ENCODE measurements around the gene PRR22. TPM values are rescaled to one million over a fixed set of nuclear protein-coding genes. Genes with fewer than 3 reads are reported as not detected.
A peak's percentile ranks its signal among the peaks of the same experiment; 100 is the strongest.

PRR22 gene
- polyA plus RNA-seq, 1 donor from 2014 or later, result 0.97 TPM

DNA sequence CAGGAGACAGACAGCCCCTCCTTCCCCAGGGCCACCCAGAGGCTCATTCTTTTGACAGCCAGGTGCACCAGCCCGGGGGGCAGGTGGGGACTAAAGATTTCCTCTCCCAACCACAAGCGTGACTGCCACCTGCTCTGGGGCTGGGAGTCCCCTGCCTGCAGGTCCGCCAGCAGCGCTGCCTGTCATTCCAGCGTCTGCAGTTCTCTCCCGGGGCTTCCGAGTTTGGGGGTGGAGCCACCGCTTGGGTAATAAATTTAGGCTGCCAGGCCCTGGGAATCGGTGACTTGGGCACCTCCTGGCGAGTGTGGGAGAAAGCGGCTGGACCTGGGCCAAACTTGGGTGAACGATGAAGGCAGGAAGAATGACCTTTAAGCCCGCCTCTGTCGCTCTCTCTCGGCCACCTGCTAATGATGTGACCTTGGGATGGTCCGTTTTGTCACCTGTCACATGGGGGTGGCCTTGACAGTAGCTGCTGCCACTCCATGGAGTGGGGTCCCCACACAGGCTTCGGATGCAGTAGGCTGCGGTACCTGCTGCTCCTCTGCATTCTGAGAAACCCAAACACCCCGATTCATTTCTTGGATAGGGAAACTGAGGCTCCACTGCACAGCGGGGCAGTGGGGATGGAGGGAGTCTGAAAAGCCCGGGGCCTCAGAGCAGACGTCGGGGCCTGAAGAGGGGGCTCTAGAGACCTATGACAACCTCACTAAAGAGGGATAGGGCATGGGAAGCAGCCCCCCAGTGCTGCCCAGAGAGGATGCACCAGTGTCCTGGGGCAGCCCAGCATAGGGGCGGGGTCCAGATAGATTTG is 42.2 kb upstream of the PRR22 start:
- TF ChIP-seq, protein P1, sequence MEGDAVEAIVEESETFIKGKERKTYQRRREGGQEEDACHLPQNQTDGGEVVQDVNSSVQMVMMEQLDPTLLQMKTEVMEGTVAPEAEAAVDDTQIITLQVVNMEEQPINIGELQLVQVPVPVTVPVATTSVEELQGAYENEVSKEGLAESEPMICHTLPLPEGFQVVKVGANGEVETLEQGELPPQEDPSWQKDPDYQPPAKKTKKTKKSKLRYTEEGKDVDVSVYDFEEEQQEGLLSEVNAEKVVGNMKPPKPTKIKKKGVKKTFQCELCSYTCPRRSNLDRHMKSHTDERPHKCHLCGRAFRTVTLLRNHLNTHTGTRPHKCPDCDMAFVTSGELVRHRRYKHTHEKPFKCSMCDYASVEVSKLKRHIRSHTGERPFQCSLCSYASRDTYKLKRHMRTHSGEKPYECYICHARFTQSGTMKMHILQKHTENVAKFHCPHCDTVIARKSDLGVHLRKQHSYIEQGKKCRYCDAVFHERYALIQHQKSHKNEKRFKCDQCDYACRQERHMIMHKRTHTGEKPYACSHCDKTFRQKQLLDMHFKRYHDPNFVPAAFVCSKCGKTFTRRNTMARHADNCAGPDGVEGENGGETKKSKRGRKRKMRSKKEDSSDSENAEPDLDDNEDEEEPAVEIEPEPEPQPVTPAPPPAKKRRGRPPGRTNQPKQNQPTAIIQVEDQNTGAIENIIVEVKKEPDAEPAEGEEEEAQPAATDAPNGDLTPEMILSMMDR (IDR thresholded peaks at IDR 0.05; ENCODE audit: poor library complexity, severe bottlenecking), result no peak
- TF ChIP-seq MXI1 (conservative IDR thresholded peaks at IDR 0.05; ENCODE audit: poor library complexity, severe bottlenecking), result no peak
- Histone ChIP-seq H3K79me2 (replicated peaks; ENCODE audit: insufficient read depth, low read length) (no peaks in the 10 kb centered on the region), H3K27me3 (ENCODE audit: insufficient read depth, low read depth, low read length) (no peaks in the 10 kb centered on the region), H2AFZ (ENCODE audit: low read depth, low read length) (no peak overlapping the region), H3K9ac (ENCODE audit: low read length) (no peak overlapping the region), H3K27ac (ENCODE audit: low read length) (no peak overlapping the region), H3K9me2 (ENCODE audit: insufficient read depth, low read length) (no peaks in the 10 kb centered on the region), H3K4me3 (ENCODE audit: low read length) (peak overlapping the region; percentile 60), H4K20me1 (ENCODE audit: insufficient read depth) (no peaks in the 10 kb centered on the region), H3F3A (ENCODE audit: insufficient read depth, low read length, poor library complexity, severe bottlenecking) (no peaks in the 10 kb centered on the region), H3K4me2 (ENCODE audit: low read length) (no peak overlapping the region), H3K9me3 (ENCODE audit: low read length) (no peaks in the 10 kb centered on the region), H3K36me3 (ENCODE audit: insufficient read depth, low read length) (no peaks in the 10 kb centered on the region)

- Histone ChIP-seq H3K9ac (ENCODE audit: low read length) (no peak overlapping the region), H3K9me2 (ENCODE audit: insufficient read depth, low read length) (no peaks in the 10 kb centered on the region), H3K27ac (ENCODE audit: low read length) (no peak overlapping the region), H2AFZ (ENCODE audit: low read depth, low read length) (no peak overlapping the region), H3K79me2 (replicated peaks; ENCODE audit: insufficient read depth, low read length) (no peaks in the 10 kb centered on the region), H3F3A (ENCODE audit: insufficient read depth, low read length, poor library complexity, severe bottlenecking) (no peaks in the 10 kb centered on the region), H4K20me1 (ENCODE audit: insufficient read depth) (no peaks in the 10 kb centered on the region), H3K9me3 (ENCODE audit: low read length) (no peaks in the 10 kb centered on the region), H3K4me3 (ENCODE audit: low read length) (no peak overlapping the region), H3K27me3 (ENCODE audit: insufficient read depth, low read depth, low read length) (no peaks in the 10 kb centered on the region), H3K4me2 (ENCODE audit: low read length) (no peak overlapping the region), H3K36me3 (ENCODE audit: insufficient read depth, low read length) (no peaks in the 10 kb centered on the region)
- TF ChIP-seq EZH2 (IDR thresholded peaks at IDR 0.05; ENCODE audit: borderline replicate concordance, insufficient read depth, low read length, poor library complexity, severe bottlenecking) (no peak), EP300 (conservative IDR thresholded peaks at IDR 0.05; ENCODE audit: poor library complexity, severe bottlenecking) (no peak), SMC3 (conservative IDR thresholded peaks at IDR 0.05; ENCODE audit: poor library complexity) (no peak), POLR2AphosphoS5 (IDR thresholded peaks at IDR 0.05) (no peak), TAF1 (IDR thresholded peaks at IDR 0.05; ENCODE audit: low read depth) (no peak), MXI1 (conservative IDR thresholded peaks at IDR 0.05; ENCODE audit: poor library complexity, severe bottlenecking) (no peak), RAD21 (conservative IDR thresholded peaks at IDR 0.05) (no peak)
- TF ChIP-seq, protein P2, sequence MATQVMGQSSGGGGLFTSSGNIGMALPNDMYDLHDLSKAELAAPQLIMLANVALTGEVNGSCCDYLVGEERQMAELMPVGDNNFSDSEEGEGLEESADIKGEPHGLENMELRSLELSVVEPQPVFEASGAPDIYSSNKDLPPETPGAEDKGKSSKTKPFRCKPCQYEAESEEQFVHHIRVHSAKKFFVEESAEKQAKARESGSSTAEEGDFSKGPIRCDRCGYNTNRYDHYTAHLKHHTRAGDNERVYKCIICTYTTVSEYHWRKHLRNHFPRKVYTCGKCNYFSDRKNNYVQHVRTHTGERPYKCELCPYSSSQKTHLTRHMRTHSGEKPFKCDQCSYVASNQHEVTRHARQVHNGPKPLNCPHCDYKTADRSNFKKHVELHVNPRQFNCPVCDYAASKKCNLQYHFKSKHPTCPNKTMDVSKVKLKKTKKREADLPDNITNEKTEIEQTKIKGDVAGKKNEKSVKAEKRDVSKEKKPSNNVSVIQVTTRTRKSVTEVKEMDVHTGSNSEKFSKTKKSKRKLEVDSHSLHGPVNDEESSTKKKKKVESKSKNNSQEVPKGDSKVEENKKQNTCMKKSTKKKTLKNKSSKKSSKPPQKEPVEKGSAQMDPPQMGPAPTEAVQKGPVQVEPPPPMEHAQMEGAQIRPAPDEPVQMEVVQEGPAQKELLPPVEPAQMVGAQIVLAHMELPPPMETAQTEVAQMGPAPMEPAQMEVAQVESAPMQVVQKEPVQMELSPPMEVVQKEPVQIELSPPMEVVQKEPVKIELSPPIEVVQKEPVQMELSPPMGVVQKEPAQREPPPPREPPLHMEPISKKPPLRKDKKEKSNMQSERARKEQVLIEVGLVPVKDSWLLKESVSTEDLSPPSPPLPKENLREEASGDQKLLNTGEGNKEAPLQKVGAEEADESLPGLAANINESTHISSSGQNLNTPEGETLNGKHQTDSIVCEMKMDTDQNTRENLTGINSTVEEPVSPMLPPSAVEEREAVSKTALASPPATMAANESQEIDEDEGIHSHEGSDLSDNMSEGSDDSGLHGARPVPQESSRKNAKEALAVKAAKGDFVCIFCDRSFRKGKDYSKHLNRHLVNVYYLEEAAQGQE (IDR thresholded peaks at IDR 0.05; ENCODE audit: borderline replicate concordance), result no peak
- TF ChIP-seq, protein P1 (IDR thresholded peaks at IDR 0.05; ENCODE audit: poor library complexity, severe bottlenecking), result no peak
Measured at GRCh38 chr19:5825178-5825577, 40.6 kb upstream of the PRR22 start.

All from neural cell (in vitro differentiated cells).